NCI-H1417 treated with DMSO at 0.1 percent for 48 hours (cell line): ENCODE measurements around the gene SLC22A15.
"Not testable (repeated sequence)": the region's sequence is repeated elsewhere in the genome, so short reads cannot be mapped to it uniquely, and the experiment has no call there.

ENCODE experiments used
- DNase-seq: peaks from one replicate; lab custom pipeline; 2025; lab: John Stamatoyannopoulos, UW

SLC22A15 gene

DNA sequence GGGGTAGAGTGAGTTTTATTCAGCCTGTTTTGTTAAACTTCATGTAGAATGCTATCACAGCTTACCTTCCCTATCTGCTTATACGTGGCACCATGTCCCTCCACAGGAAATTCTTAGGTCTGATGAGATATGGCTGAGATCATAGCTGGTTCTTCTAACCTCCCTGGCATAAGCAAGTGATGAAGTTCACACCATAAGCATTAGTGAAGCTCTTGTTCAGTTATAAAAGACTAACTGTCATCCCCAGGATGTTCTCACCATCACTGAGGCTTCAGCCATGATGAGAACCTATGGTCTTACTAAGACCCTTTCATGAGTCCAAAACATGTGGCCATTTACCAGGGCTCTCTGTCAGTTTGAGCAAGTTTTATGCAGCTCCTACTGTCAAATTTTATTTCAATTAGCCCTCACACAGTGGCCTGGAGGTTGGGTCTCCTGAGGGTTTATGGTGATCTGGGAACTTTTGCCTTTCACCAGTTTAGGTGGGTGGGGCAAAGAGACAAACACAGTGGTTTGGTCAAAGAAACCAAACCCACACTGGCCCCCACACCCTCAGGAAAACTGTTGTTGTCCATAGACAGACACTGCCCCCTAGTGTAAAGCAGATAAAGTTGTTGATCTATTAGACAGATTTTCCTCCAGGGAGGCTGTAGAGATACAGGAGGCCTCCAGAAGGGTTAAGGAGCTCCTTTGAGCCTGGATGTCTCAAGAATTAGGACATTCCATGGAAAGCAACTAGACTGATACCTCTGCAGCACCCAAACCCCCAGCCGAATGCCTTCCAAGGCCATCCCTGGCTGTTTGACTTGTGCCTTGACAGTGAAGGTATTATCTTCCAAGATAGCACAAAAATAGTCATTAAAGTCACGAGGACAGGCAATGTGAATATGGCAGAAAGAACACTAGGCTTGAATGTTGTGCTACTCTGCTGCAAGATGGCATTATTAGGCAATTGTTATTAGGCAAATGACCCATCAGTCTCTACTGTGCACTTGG lies 5.0 kb downstream of the SLC22A15 start:
- no peak for DNase-seq

DNA sequence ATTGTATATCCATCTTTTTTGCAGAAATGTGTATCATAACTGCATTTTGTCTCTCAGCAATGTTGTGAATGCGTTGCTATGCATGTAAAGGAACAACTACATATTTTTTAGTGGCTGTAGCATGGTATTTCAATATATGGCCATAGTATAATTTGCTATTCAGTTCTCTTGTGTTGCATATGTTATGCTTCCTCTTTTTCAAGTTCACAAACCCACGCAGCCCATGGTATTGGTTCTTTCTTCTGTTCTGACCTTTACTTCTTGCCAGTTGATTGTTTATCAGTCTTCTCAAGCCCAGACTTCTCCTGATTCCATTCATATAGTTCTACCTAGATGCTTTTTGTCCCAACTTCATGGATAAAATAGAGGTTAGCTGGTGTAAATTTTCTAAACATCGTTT lies 6.1 kb downstream of the SLC22A15 start:
- no peak for DNase-seq

DNA sequence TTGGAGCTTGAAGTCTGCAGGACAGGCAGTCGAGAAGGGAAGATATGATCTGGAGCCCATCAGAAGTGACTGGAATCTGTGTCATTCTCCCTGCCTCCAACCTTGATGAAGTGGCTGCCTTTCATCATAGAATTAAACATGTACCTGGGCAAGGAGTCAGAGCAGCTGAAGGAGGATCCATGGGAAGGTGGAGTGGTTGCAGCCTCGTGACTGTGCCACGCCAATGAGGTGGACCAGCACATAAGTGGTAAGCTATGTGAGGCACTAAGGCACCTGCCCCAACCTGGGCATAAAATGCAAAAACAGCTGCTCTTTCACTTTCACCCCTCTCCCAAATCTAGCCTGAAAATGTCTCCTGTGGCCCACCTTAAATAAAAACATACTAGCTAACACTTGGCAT lies 7.3 kb downstream of the SLC22A15 start:
- no peak for DNase-seq

DNA sequence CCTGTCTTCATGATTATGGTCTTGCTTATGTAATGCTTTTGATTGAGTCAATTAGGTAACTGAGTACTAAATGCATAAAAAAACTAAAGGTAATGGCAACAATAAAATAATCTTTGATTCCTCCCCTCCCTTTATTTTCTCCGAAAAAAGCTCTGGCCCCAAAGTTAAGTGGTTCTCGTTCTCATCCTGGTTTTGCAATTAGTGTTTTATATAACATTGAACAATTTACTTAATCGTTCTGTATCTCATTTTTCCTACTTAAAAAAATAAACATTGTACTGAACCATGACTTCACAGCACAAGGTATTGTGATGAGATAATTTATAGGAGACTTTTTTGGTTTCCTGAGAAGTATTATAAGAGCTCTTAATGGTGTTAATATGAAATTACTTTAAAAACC lies 11.3 kb downstream of the SLC22A15 start:
- no peak for DNase-seq

DNA sequence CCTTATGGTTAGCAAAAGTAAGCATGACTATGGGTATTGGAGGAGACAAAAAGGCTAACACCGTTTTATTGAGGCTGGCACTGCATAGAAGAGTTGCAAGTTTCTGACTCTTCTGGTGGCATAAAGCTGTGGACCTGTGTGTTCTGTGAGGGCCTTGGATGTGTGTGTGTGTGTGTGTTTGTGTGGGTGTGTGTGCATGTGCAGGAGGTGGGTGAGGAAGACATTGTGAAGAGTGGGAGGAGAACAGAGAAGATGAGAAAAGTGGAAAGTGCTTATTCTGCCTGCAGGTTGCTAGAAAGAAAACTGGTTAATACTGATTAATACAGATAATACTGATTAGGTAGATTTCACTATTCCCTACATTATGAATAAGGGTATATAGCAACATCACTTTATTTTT lies 12.6 kb downstream of the SLC22A15 start:
- no peak for DNase-seq

DNA sequence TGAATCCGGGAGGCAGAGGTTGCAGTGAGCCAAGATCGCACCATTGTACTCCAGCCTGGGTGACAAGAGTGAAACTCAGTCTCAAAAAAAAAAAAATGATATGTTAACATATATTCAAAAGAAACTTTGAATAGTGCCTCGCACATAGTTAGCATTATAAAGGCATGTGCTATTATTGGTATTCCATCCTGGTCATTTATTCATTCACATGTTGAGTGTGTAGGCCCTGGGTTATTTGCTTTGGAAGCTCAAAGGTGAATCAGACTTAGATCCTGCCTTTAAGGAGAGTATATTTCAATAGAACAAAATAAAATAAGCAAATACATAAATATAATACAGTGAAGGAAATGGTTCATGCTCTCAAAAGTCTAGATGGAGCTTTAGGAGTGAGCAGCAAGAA lies 13.4 kb downstream of the SLC22A15 start:
- DNase-seq = no peak

DNA sequence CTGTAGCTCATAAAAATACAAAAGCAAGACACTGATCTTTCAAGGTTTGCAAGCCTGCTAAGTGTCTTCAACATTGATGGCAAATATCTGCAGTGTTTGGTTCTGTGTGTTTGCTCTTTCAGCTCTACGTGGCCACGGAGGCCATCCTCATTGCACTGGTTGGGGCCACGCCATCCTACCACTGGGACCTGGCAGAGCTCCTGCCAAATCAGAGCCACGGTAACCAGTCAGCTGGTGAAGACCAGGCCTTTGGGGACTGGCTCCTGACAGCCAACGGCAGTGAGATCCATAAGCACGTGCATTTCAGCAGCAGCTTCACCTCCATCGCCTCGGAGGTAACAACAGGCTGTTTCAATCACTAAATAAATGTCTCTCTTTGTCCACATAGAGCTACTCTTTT lies 15.6 kb downstream of the SLC22A15 start:
- no peak for DNase-seq

DNA sequence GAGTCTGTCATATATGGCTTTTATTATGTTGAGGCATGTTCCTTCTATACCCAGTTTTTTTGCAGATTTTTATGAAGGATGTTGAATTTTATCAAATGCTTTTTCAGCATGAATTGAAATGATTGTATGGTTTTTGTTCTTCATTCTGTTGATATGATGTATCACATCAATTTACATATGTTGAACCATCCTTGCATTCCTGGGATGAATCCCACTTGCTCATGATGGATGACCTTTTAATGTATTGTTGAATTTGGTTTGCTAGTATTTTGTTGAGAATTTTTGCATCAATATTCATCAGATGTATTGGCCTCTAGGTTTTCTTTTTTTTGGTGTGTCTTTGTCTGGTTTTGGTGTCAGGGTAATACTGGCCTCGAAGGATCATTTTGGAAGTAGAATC lies 21.6 kb downstream of the SLC22A15 start:
- DNase-seq = not testable (repeated sequence)

DNA sequence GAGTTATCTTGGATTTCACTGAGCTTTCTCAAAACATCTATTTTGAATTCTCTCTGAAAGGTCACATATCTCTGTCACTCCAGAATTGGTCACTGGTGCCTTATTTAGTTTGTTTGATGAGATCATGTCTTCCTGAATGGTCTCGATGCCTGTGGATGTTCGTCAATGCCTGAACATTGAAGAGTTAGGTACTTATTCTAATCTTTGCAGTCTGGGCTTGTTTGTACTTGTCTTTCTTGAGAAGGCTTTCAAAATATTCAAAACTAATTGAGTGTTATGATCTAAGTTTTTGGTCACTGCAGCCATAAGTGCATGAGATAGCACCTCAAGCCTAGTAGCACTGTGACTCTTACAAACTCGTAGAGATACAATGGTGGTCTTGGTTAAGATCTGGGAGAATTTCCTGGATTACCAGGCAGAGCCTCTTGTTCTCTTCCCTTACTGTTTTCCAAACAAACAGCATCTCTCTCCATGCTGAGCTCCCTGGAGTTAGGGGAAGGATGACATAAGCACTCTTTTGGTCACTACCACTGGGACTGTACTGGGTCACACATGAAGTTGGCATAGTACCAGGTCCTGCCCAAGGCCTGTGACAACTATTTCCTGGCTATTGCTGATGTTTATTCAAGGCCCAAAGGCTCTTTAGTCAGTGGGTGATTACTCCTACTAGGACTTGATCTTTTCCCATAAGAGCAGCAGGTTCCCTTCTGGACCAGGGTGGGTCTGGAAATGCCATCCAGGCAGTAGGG lies 25.6 kb downstream of the SLC22A15 start:
- no peak for DNase-seq

DNA sequence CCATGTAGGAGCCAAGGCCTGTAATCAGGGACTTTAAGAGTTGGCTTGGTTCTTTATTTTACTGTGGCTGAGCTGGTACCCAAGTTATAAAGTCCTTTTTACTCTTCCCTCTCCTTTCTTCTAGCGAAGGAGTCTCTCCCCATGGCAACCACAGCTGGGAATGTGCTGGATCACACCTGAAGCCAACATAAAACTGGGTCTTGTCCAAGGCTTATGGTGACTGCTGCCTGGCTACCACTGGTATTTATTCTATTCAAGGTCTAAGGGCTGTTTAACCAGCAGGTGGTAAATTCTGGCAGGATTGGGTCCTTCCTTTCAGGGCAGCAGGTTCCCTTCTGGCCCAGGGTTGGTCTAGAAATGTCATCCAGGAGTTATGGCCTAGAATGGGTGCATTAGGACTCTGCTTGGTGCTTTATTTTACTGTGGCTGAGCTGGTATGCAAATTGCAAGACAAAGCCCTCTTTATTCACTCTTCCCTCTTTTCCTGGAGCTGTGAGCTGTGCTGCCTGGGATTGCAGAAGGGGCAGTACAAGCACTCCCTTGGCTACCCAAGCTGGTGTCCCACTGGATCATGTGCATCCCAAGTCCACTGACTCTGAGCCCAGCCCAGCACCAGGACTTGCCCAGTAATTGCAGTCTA lies 26.6 kb downstream of the SLC22A15 start:
- no peak for DNase-seq

DNA sequence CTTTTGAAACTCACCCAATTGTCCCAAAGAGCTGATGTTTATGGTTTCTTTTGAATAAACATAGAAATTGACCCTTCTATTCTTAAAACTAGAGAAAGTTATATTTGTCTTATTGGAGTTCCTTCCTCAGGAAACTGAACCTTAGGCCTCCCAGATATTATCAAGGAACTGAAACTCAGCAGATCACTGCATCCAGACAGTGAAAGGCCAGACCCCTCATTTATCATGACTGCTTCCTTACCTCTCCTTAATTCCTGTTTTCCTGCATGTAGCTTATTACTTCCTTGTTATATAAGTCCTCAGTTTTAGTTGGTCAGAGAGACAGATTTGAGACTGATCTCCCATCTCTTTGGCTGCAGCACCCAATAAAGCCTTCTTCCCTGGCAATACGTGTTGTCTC lies 27.5 kb downstream of the SLC22A15 start:
- DNase-seq = no peak

DNA sequence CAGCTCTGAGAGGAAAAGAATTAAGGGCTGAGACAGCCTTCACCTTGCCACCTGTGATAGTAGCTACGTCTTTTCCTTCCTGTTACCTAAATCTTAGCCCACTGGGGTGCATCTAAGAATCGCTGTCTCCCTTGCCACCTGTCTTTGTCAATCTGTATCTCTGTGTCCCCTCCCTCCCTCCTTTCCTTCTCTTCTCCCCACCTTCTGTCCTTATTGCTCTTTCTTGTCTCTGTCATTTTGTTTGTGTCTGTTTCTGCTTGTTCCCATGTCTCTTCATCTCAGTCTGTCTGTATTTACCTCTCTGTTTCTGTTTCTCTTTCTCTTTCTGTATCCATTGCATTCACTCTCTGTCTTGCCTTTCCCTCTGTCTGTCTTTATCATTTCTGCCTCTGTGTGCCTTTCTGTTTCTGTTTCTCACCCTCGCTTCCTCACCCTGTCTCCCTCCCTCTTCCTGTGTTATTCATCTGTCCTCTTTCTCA lies 30.2 kb downstream of the SLC22A15 start:
- DNase-seq = no peak

DNA sequence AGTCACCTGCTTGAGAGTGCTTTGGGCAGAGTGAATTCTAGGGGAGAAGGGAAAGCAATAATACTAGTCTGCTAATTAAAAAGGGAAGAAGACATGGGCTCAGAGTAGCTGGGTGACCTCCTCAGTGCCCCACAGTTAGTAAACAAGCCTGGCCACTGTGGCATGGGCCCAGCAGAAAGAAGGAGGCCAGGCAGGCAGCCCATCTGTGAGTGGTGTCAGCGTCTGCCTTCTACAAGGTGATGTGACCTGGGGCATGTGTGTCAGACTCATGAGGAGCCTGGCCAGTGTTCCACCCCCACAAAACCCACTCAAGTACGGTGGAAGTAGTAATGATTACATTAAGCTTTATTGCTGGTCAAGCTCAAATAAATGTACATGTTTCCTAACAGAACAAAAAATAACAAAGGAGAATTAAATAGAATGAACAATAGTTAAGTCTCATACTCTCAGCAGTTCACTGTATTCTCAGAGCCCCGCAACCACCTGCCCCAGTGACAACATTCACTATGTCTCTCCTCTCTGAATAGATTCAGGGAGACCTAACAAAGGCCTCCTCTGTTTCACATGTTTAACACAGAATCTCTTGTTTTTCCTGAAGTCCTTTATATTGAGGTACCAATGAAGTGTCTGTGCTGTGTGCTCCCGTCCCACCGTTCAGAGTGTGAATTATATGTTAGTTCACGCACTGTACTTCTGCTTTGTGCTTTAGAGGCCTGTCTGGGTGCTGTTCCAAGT lies 32.5 kb downstream of the SLC22A15 start:
- DNase-seq = no peak

DNA sequence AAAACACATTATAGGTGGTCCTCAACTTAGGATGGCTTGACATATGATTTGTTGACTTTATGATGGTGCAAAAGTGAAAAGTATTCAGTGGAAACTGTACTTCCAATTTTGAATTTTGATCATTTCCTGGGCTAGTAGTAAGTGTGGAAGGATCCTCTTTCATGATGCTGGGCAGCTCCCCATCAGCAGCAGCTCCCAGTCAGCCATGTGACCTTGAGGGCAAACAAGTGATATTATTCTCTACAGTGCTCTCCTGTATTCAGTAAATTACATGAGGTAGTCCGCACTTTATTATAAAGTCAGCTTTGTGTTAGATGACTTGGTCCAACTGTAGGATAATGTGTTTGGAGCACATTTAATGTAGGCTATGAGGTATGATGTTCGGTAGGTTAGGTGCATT lies 36.4 kb downstream of the SLC22A15 start:
- no peak for DNase-seq

DNA sequence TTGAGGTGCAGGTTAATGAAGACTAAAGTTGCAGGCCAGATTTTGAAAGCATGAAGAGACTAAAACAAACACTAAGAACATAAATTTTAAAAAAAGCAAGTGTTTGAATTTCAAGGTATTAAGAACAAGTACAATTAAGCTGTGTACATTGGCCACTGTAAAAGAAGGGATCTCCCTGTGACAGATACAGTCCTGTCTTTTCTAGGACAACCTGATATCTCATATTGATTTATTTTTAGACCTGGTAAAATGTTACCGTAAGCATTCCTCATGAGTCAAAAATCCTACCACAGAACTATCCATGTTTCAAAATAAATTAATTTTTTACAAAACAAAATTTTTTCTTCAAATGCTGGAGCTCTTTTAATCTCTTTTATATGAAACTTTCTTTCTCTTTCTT lies 39.4 kb downstream of the SLC22A15 start:
- DNase-seq = no peak

DNA sequence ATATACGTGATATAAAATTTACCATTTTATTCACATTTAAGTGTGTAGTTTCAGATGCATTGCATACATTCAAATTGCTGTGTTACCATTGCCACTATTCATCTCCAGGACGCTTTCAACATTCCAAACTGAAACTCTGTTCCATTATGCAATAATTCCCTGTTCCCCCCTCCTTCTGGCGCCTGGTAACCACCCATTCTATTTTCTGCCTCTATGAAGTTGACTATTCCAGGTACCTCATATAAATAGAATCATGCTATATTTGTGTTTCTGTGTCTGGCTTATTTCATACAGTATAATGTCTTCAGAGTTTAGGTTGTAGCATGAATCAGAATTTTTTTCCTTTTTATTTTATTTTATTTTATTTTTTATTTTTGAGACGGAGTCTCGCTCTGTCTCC lies 41.7 kb downstream of the SLC22A15 start:
- DNase-seq = no peak

DNA sequence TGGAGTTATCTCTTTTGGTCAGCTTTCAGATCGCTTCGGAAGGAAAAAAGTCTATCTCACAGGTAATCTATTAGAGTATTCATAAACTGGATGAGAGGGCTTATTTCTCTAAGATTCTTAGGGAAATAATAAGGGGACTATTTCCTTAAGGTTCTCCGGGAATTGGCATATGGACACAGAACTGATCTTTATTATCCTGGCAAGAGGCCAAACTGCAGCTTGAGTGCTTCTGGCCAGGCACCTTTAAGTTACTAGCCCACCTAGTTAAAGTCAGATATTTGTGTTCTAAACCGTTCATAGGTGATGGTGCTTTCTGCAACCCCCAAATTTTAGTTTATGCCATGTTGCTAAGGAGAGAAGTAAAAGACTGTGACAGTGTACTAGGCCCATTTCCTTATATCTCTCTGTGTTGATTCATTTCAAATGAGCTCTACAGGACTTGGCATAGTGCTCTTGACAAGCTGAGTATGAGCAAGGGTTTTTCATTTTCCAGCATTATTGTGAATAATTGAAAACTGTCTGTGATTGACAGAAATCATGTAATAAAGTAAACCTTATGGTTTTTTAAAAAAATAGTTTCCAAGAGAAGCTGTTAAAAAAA lies 43.4 kb downstream of the SLC22A15 start:
- DNase-seq = no peak

DNA sequence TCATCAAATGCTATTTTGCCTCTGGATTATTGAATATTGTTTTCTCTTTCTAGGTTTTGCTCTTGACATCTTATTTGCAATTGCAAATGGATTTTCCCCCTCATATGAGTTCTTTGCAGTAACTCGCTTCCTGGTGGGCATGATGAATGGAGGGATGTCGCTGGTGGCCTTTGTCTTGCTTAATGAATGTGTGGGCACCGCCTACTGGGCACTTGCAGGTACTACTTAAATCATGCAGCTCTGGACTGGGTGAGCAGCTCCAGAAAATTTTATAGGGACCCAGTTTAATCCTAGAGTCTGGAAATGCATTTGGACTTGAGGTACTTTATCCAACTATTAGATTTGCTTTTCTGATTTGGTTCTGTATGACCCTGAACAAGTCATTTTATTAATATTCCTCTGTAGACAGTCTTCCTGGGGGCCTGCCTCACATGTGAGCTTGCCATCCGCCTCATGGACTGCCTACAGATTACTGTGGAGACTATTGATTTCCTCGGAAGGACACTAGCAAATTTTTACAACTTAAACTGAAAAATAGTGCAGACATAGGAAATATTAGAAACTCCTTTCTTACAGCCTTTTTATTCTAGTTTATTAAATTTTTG lies 44.5 kb downstream of the SLC22A15 start:
- no peak for DNase-seq

DNA sequence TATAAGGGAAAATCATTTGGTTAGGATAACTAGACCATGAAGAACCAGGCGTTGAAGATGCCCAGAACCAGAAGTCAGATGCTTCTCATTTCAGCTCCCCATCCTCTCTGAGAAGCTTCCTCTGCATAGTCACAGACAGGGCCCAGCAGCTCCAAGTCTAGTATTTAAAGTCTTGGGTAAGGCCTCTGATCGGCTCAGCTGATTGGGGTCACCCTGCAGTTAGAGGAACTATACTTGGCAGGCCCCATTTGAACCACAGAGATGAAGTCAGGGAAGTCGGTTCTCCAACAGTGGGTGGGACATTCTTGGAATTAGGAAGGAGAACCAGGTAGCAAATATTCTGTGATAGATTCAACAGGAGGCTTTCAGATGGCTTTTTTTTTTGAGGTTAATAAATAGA lies 48.3 kb downstream of the SLC22A15 start:
- DNase-seq = no peak

DNA sequence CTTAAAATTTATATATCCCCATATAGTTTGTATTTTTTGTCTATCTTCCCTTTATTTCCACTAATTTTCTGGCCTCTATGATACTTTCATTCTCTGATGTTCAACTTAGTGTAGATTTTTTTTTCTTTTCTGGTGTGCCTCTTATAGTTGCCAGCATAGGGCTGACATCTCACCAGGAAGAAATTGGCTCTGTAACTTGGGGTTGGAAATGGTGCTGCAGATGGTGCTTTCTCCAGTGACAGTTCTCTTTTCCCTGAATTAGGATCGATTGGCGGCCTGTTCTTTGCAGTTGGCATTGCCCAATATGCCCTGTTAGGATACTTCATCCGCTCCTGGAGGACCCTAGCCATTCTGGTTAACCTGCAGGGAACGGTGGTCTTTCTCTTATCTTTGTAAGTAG lies 50.3 kb downstream of the SLC22A15 start:
- no peak for DNase-seq

DNA sequence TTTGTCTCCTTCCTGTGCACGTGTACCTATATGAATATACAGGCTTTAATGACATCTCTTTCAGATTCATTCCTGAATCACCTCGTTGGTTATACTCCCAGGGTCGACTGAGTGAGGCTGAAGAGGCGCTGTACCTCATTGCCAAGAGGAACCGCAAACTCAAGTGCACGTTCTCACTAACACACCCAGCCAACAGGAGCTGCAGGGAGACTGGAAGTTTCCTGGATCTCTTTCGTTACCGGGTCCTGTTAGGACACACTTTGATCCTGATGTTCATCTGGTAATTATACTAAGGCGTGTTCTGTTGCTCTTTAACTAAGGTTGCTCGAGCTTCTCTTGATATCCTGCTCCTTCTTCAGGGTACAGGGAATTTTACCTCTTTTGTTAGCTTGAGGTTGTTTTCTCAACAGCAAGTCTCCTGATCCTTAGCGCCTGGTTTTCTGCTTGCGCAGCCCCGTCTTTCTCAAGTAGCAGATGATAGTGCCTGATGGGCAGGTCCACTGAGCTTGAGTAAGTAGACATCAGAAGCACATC lies 55.1 kb downstream of the SLC22A15 start:
- no peak for DNase-seq
